Stimulated activated naive CD8-positive, alpha-beta T cell treated with anti-CD3 and anti-CD28 coated beads, Interleukin-15, amount 100 ng/mL, for 72 hours (primary cell): ENCODE data around the gene SNUPN.

Experiments
- ATAC-seq: fragments of 150-1000 bp; cut with Tn5 transposase; 2 replicates; pipeline ENCODE4 v1.10.0; 2021; ENCODE audit warnings: mild to moderate bottlenecking, moderate library complexity
- DNase-seq, 2 donors: peaks; one replicate each; pipeline ENCODE4 v3.0.0; 2021 to 2022
- H3K27ac Mint-ChIP-seq, 2 donors: one replicate each; pipeline ENCODE4 v1.8.0; 2022; ENCODE audit warnings: mild to moderate bottlenecking in 2 of 2, mixed read lengths in 2 of 2, moderate library complexity in 2 of 2
- H3K27me3 Mint-ChIP-seq: one replicate; pipeline ENCODE4 v1.8.0; 2022; ENCODE audit warnings: mixed read lengths
- H3K4me1 Mint-ChIP-seq: one replicate; pipeline ENCODE4 v1.8.0; 2022; ENCODE audit warnings: mild to moderate bottlenecking, mixed read lengths
- H3K4me3 Mint-ChIP-seq, 2 donors: one replicate each; pipeline ENCODE4 v1.8.0; 2022; ENCODE audit warnings: mild to moderate bottlenecking in 2 of 2, mixed read lengths in 2 of 2, moderate library complexity in 1 of 2
- H3K9me3 Mint-ChIP-seq, 2 donors: one replicate each; pipeline ENCODE4 v1.8.0; 2022; ENCODE audit warnings: mixed read lengths in 2 of 2

SNUPN gene

DNA sequence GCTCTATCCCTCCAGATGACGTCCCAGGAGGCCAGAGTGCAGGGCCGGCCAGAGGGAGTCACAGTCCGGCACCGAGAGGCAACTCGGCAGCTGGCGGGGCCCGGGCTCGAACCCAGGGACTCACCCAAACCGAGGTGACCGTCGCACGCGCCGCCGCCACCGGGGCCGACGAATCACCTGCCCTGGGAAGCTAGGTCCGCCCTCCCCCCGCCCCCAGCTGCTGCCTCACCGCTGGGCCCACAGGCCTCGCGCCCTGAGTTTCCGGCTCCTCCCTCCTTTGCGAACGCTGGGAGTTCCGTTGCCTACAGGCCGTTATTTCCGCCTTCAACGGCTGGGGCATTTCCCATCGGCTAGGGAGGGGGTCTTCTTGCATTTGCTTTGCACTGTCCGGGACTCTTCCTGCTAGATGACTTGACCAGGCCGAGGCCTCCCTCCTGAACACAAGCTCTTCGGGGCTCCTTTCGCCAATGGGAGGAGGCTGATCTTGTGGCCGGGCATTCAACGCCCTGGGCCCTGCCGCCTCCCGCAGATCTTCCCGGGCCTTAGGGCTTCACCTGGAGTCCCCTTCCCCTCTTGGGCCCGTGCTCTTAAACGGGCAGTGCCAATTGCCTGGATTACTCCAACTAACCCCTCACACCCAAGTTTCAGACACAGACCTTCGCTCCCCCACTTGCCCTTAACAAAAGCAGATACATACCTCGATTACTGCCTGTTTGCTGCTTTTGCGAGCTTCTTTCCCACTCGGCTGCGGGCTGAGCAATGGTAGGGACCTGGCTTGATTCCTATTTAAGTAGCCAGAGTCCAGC is at the start of gene SNUPN:
Gene SNUPN, minus strand, starts transcription at position 184 of the 806 bp plus-strand sequence. CDS start 4,674 bp downstream, outside the sequence.
- DNase-seq (peak; percentile 88 to 94), ATAC-seq (peak; percentile 95)
- peaks cover 47% of the 10 kb centered on the region for H3K4me1 Mint-ChIP-seq
- H3K9me3 Mint-ChIP-seq: no peaks in the 10 kb centered on the region
- peak within 1 kb of the TSS; percentile 98 to 99 for H3K27ac Mint-ChIP-seq
- no peaks in the 10 kb centered on the region for H3K27me3 Mint-ChIP-seq
- H3K4me3 Mint-ChIP-seq: peak within 1 kb of the TSS; percentile 98 to 99

- H3K27ac Mint-ChIP-seq: no peak overlapping the region
- H3K4me1 Mint-ChIP-seq: no peaks in the 10 kb centered on the region
- no peak for ATAC-seq
- no peak for DNase-seq
- H3K4me3 Mint-ChIP-seq: no peak overlapping the region
- H3K9me3 Mint-ChIP-seq: no peaks in the 10 kb centered on the region
- H3K27me3 Mint-ChIP-seq: no peaks in the 10 kb centered on the region
These were observed 48.8 kb upstream of the SNUPN start for GRCh38 chr15:75674366-75674765.

GRCh38 chr15:75673426-75674235 is 48.1 kb upstream of the SNUPN start:
- H3K4me1 Mint-ChIP-seq: no peaks in the 10 kb centered on the region
- ATAC-seq (no peak), DNase-seq (no peak)
- H3K27ac Mint-ChIP-seq: no peak overlapping the region
- H3K27me3 Mint-ChIP-seq: no peaks in the 10 kb centered on the region
- no peaks in the 10 kb centered on the region for H3K9me3 Mint-ChIP-seq
- H3K4me3 Mint-ChIP-seq: no peak overlapping the region

- Mint-ChIP-seq H3K4me3 (no peak overlapping the region), H3K9me3 (no peaks in the 10 kb centered on the region), H3K27ac (no peak overlapping the region), H3K4me1 (no peaks in the 10 kb centered on the region), H3K27me3 (no peaks in the 10 kb centered on the region)
- ATAC-seq (no peak), DNase-seq (no peak)
These were observed 47.3 kb upstream of the SNUPN start for GRCh38 chr15:75672646-75673425.

GRCh38 chr15:75671730-75672602 is 46.4 kb upstream of the SNUPN start:
- no peak for DNase-seq

GRCh38 chr15:75669879-75670212 is 44.3 kb upstream of the SNUPN start:
- no peaks in the 10 kb centered on the region for H3K27me3 Mint-ChIP-seq
- H3K4me1 Mint-ChIP-seq: no peaks in the 10 kb centered on the region
- peak overlapping the region in 1 of 2 donors; percentile 74 for H3K27ac Mint-ChIP-seq
- no peaks in the 10 kb centered on the region for H3K9me3 Mint-ChIP-seq
- ATAC-seq (no peak), DNase-seq (no peak)
- H3K4me3 Mint-ChIP-seq: no peak overlapping the region

More at GRCh38 chr15:75671730-75672602, 46.4 kb upstream of the SNUPN start:
- no peaks in the 10 kb centered on the region for H3K27me3 Mint-ChIP-seq
- H3K27ac Mint-ChIP-seq: no peak overlapping the region
- H3K4me3 Mint-ChIP-seq: no peak overlapping the region
- H3K4me1 Mint-ChIP-seq: no peaks in the 10 kb centered on the region
- no peak for ATAC-seq
- H3K9me3 Mint-ChIP-seq: no peaks in the 10 kb centered on the region

DNA sequence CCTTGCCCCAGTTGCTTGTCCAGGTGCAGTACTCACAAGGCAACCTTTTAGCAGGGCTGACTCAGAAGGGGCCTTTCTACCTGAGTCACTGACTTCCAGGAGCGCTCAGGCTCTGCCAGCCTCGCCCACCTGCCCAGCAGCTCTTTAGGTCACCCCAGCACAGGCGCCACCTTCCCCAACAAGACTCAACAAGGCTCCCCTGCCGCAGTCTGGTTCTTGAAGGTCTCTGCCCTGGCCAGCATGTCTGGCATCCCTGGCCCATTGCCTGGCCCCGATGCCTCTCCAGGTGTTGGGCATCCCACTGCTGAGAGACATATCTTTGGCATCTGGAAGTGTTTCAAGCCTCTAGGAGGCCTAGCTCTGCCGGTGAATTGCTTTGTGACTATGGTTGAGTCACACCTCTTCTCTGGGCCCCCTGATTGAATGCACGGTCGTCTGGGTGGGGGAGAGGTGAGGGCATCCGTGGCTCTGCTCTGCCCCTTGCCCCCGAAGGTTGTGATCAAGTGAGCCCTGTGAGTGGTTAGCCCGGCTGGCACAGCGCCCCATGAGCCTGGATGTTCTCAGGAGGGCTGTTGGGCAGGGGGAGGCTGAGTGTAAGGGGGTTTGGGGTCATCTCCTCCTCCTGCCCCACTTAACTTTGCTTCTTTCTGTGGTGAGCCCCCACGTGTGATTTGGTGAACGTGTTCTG is 43.8 kb upstream of the SNUPN start:
- H3K9me3 Mint-ChIP-seq: no peaks in the 10 kb centered on the region
- ATAC-seq (no peak), DNase-seq (no peak)
- H3K27ac Mint-ChIP-seq: no peak overlapping the region
- no peaks in the 10 kb centered on the region for H3K27me3 Mint-ChIP-seq
- no peak overlapping the region for H3K4me3 Mint-ChIP-seq
- no peaks in the 10 kb centered on the region for H3K4me1 Mint-ChIP-seq

GRCh38 chr15:75666823-75667501 is 41.4 kb upstream of the SNUPN start:
- Mint-ChIP-seq H3K27me3 (no peaks in the 10 kb centered on the region), H3K9me3 (no peaks in the 10 kb centered on the region), H3K27ac (no peak overlapping the region), H3K4me1 (no peaks in the 10 kb centered on the region), H3K4me3 (no peak overlapping the region)
- ATAC-seq: no peak
- no peak for DNase-seq

- H3K4me1 Mint-ChIP-seq: no peaks in the 10 kb centered on the region
- ATAC-seq (no peak), DNase-seq (no peak)
- H3K27ac Mint-ChIP-seq: peak overlapping the region in 1 of 2 donors; percentile 16
- H3K9me3 Mint-ChIP-seq: no peaks in the 10 kb centered on the region
- no peaks in the 10 kb centered on the region for H3K27me3 Mint-ChIP-seq
- no peak overlapping the region for H3K4me3 Mint-ChIP-seq
These were observed 38.5 kb upstream of the SNUPN start for GRCh38 chr15:75663931-75664421.

GRCh38 chr15:75662823-75663519 is 37.4 kb upstream of the SNUPN start:
- Mint-ChIP-seq H3K4me1 (no peaks in the 10 kb centered on the region), H3K27ac (no peak overlapping the region), H3K27me3 (no peaks in the 10 kb centered on the region), H3K4me3 (no peak overlapping the region), H3K9me3 (no peaks in the 10 kb centered on the region)
- no peak for ATAC-seq
- DNase-seq: no peak

- DNase-seq: no peak
- ATAC-seq: no peak
- H3K9me3 Mint-ChIP-seq: no peaks in the 10 kb centered on the region
- H3K27ac Mint-ChIP-seq: no peak overlapping the region
- H3K4me3 Mint-ChIP-seq: no peak overlapping the region
- no peaks in the 10 kb centered on the region for H3K27me3 Mint-ChIP-seq
- H3K4me1 Mint-ChIP-seq: no peaks in the 10 kb centered on the region
These were observed 36.2 kb upstream of the SNUPN start for GRCh38 chr15:75661756-75662140.

DNA sequence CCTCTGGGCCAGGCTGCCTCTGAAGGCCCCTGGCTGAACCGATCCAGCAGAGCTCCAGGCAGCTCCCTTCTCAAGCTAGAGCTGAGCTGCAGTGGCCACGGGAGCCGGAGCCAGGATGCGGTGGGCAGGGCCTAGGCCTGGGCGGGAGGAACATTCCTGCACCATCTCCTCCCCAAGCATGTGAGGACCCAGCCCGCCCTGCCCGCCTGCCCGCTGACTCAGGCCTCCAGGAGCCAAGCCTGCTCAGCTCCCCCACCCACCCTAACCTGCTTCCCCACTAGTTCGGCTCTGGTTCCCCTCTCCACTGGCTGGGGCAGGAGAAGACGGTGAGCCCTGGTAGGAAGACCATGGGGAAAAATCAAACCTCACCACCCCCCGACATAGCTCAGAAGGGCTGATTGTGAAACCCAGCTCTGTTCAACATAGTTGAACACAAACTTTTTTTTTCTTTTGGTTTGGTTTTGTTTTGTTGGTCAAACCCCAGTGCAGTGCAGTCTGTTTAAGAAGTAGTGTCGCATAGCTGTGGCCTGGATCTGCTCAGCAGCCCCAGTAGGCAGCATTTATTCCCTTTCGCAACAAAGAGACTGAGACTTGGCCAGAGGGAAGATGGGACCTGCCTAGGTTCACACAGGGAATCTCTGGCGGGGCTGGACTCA is 35.7 kb upstream of the SNUPN start:
- H3K4me3 Mint-ChIP-seq: no peak overlapping the region
- H3K27ac Mint-ChIP-seq: peak overlapping the region in 1 of 2 donors; percentile 44
- ATAC-seq: no peak
- H3K27me3 Mint-ChIP-seq: no peaks in the 10 kb centered on the region
- H3K4me1 Mint-ChIP-seq: no peaks in the 10 kb centered on the region
- no peaks in the 10 kb centered on the region for H3K9me3 Mint-ChIP-seq
- DNase-seq: no peak
